ENCODE results near the gene EIF4EBP3. TPM values are rescaled to one million over a fixed set of nuclear protein-coding genes. Genes with fewer than 3 reads are reported as not detected.

EIF4EBP3 gene
- total and polyA plus RNA-seq, 9 of the 15 experiments (the other 6 are each of a cell fraction or from before 2014, with no cell fraction given), result 1.3 to 7.5 (median 3.8) TPM

DNA sequence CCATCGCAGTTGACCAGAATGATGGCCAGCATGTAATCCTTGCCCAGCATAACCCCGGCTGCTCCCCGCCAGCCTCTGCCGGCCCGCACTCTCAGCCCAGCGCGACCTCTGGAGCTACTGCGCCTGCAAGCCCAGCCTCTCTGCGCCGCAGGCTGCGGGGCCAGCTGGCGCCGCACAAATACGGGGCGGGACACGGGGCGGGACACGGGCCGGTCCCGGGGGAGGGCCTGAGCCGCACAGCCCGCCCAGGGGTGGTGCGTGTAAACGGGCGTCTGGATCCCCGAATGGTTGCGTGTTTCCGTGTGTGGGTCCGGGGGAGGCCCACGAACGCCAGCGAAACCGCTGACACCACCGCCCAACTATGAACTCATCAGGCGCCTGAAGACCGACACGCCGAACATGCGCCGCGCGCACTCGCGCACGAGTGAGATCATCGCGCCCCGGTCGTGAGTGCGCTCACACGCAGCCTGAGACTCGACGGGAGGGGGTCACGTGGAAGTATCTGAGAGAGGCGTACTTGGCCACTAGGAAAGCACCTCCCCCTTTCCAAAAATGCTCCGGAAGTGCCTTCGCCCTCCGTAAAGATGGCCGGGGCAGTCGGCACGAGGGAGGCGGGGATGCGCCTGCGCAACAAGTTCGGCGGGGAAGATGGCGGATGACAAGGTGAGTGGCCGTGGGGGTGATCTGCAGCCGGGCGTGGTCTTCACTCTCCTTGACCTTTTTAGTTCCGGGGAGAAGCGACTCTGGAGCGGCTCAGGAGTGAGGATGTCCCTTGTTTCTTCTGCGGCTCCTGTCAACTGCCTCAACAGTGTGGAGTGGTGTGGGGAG, 16.9 kb downstream of the EIF4EBP3 start, which contains the start of the genes APBB3 and SLC35A4 (continued):
- TF ChIP-seq ZNF778 (CRISPR knock-in tag; IDR thresholded peaks at IDR 0.05) (no peak), SMAD2 (IDR thresholded peaks at IDR 0.05; ENCODE audit: low read depth, low read length) (no peak), ILF3 (IDR thresholded peaks at IDR 0.05; ENCODE audit: borderline replicate concordance) (no peak), KDM5B (IDR thresholded peaks at IDR 0.05; ENCODE audit: insufficient replicate concordance, low read depth, low read length) (peak; percentile 84), FOXM1 (IDR thresholded peaks at IDR 0.05; ENCODE audit: low read depth) (peak; percentile 61; the same call in 1 of the 2 replicates), FOXM1 (CRISPR knock-in tag; IDR thresholded peaks at IDR 0.05; ENCODE audit: low read depth) (peak; percentile 88; the same call in 1 of the 2 replicates), ZNF695 (CRISPR knock-in tag; IDR thresholded peaks at IDR 0.05) (no peak), SOX6 (IDR thresholded peaks at IDR 0.05) (peak; percentile 54), ZNF507 (tag; conservative IDR thresholded peaks at IDR 0.05) (no peak), BACH1 (tag; IDR thresholded peaks at IDR 0.05) (no peak), KAT8 (IDR thresholded peaks at IDR 0.05; ENCODE audit: low read depth) (no peak), MXI1 (IDR thresholded peaks at IDR 0.05; ENCODE audit: low read depth, low read length) (peak; percentile 66), MEF2D (tag; conservative IDR thresholded peaks at IDR 0.05; ENCODE audit: low read depth) (no peak), MTA1 (IDR thresholded peaks at IDR 0.05; ENCODE audit: borderline replicate concordance) (peak; percentile 99), NCOR1 (IDR thresholded peaks at IDR 0.05) (peak; percentile 33; the same call in 1 of the 2 replicates), ZNF274 (IDR thresholded peaks at IDR 0.05; ENCODE audit: borderline replicate concordance, low read depth, low read length) (no peak; the same call in 1 of the 2 replicates), ELF4 (CRISPR knock-in tag; IDR thresholded peaks at IDR 0.05) (peak; percentile 25; the same call in 1 of the 2 replicates), TBL1XR1 (IDR thresholded peaks at IDR 0.05; ENCODE audit: low read length in 2 of 2) (peak; percentile 18 to 87; a peak in 3 of 4 replicates), CBX2 (IDR thresholded peaks at IDR 0.05; ENCODE audit: insufficient read depth, low read length, poor library complexity, severe bottlenecking) (no peak), NFE2 (IDR thresholded peaks at IDR 0.05; ENCODE audit: low read depth) (0 out of 2 replicates have a peak, but pooled peaks have one; percentile 39)
- TF ChIP-seq, protein P1, sequence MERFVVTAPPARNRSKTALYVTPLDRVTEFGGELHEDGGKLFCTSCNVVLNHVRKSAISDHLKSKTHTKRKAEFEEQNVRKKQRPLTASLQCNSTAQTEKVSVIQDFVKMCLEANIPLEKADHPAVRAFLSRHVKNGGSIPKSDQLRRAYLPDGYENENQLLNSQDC (CRISPR knock-in tag; IDR thresholded peaks at IDR 0.05), result no peak; the same call in 1 of the 2 replicates
- TF ChIP-seq, protein P2, sequence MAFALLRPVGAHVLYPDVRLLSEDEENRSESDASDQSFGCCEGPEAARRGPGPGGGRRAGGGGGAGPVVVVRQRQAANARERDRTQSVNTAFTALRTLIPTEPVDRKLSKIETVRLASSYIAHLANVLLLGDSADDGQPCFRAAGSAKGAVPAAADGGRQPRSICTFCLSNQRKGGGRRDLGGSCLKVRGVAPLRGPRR (CRISPR knock-in tag; IDR thresholded peaks at IDR 0.05), result no peak
- TF ChIP-seq, protein P3, sequence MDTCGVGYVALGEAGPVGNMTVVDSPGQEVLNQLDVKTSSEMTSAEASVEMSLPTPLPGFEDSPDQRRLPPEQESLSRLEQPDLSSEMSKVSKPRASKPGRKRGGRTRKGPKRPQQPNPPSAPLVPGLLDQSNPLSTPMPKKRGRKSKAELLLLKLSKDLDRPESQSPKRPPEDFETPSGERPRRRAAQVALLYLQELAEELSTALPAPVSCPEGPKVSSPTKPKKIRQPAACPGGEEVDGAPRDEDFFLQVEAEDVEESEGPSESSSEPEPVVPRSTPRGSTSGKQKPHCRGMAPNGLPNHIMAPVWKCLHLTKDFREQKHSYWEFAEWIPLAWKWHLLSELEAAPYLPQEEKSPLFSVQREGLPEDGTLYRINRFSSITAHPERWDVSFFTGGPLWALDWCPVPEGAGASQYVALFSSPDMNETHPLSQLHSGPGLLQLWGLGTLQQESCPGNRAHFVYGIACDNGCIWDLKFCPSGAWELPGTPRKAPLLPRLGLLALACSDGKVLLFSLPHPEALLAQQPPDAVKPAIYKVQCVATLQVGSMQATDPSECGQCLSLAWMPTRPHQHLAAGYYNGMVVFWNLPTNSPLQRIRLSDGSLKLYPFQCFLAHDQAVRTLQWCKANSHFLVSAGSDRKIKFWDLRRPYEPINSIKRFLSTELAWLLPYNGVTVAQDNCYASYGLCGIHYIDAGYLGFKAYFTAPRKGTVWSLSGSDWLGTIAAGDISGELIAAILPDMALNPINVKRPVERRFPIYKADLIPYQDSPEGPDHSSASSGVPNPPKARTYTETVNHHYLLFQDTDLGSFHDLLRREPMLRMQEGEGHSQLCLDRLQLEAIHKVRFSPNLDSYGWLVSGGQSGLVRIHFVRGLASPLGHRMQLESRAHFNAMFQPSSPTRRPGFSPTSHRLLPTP (IDR thresholded peaks at IDR 0.05; ENCODE audit: borderline replicate concordance, extremely low read depth, insufficient read length), result no peak
- TF ChIP-seq, protein P4, sequence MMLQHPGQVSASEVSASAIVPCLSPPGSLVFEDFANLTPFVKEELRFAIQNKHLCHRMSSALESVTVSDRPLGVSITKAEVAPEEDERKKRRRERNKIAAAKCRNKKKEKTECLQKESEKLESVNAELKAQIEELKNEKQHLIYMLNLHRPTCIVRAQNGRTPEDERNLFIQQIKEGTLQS (IDR thresholded peaks at IDR 0.05), result peak; percentile 96
- TF ChIP-seq, protein P4 (CRISPR knock-in tag; conservative IDR thresholded peaks at IDR 0.05), result peak; percentile 74; the same call in 1 of the 2 replicates
